Activated CD8-positive, alpha-beta memory T cell treated with anti-CD3 and anti-CD28 coated beads for 36 hours (primary cell): ENCODE data around the gene KIAA0040. TPM values are rescaled to one million over a fixed set of nuclear protein-coding genes. Genes with fewer than 3 reads are reported as not detected.

ENCODE experiments used
- CTCF ChIA-PET: fragments of 350-600 bp; sonication (Branson Sonifier 250); formaldehyde crosslinking; loops from one replicate; lab custom pipeline; 2021; ENCODE audit warnings: antibody characterized with exemption; lab: Charles Lee
- POLR2A ChIA-PET: fragments of 350-600 bp; sonication (Branson Sonifier 250); formaldehyde crosslinking; loops from one replicate; lab custom pipeline; 2021; ENCODE audit warnings: antibody characterized with exemption; lab: Charles Lee
- total RNA-seq, 2 experiments: library from RNA; stranded (reverse); gene quantifications; one replicate each; pipeline ENCODE4 v1.2.3, GENCODE V29; 2021

KIAA0040 gene
- 10 to 100 TPM; 29.2 to 31.8 TPM for total RNA-seq

DNA sequence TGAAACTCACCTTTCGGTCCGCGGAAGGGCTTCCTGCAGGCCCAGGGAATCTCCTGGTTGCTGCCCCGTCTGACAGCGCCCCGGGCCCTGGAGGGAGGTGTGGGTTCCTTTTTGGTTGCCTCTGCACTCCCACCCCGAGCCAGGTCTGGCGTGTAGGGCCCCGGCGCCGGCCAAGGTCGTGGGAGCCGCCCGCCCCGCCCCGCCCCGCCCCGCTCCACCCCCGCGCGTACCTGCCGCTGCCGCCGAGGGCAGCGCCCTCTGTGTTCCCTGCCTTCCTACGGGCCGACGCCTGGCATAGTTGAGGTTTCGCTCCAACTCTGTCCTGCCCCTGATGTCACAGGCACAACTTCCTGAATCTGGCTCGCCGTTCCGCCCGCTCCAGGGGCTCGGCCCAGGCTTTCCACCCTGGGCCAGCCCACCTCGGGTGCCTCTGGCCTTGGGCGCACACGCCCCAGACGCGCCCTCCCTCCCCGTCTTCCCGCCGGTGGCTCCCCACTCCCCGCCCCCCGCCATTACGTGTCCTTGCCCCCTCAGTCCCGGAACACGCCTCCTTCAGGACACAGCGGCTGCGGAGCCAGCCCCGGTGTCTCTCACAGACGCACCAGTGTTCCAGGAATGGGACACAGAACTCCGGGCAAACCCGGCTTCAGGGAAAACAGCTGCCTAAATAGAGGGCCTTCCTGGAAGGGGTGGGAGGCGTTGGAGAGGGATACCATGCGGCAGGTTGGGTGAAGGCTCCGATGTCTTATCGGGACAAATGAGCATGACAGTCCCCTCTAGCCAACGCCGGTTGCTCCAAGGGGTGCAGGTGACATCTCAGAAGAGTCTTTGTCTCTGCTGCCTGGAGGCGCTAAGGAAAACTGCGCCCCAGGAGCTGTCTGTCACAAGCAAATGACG lies at the start of gene KIAA0040:
TSS of gene KIAA0040 (minus strand) at position 147 of the 897 bp plus-strand sequence. CDS start 31,763 bp downstream, outside the sequence.
- ChIA-PET CTCF (interaction anchor here (0.8 to 2.8 kb wide), 3 partner anchors 11 to 41 kb away, joined by 3 to 13 read pairs (median 10); no protein-coding TSS in a partner anchor), POLR2A (interaction anchor here (1.0 kb wide), 1 partner anchor 32 kb away, joined by 3 read pairs; no protein-coding TSS in a partner anchor)

DNA sequence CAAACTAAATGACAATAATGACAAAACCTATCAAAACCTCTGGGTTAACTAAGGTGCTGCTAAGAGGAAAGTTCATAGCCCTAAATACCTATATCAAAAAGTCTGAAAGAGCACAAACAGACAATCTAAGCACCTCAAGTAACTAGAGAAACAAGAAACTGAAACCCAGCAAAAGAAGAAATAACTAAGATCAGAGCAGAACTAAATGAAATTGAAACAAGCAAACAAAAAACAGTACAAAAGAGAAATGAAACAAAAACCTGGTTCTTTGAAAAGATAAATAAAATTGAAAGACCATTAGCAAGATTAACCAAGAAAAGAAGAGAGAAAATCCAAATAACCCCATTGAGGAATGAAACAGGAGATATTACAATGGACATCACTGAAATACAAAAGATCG lies 44.8 kb upstream of the KIAA0040 start:
- ChIA-PET POLR2A (no interaction called here), CTCF (no interaction called here)

DNA sequence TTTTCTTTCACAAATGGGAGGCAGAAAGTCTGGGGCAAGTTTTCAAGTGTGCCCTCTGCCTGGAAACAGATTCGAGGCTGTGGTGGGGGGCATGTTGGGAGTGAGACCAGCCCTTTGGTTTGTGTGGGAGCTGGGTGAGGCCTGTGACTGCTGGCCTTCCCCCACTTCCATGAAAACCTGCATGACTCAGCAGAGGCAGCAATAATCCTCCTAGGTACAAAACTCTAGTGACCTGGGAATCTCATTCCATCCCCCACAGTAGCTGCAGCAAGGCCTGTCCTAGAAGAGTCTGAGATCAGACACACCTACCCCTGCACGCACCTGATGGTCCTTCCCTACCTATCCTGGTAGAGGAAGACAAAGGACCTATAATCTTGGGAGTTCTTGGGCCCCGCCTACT lies 42.1 kb upstream of the KIAA0040 start:
- ChIA-PET CTCF (no interaction called here), POLR2A (no interaction called here)

GRCh38 chr1:175232335-175232734 lies 39.8 kb upstream of the KIAA0040 start:
- CTCF ChIA-PET, result no interaction called here
- POLR2A ChIA-PET, result no interaction called here

DNA sequence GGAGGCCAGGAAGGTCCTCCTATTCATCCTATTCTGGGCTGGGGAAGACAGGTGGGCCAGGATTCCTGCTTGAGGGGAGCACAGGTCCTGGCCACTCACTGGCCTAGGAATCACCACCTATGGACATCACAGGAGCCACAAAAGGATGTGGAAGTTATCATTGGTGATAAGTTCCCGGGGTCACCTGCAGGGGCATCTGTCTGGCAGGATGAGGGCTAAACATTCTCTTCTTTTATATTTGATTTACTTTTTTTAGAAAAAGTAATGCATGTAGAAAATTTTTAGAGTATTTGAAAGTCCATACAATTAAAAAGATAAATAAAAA lies 33.2 kb upstream of the KIAA0040 start:
- POLR2A ChIA-PET, result no interaction called here
- CTCF ChIA-PET, result interaction anchor here (1.3 kb wide), 1 partner anchor 11 kb away, joined by 3 read pairs; no protein-coding TSS in a partner anchor

- ChIA-PET POLR2A (no interaction called here), CTCF (no interaction called here)
These were observed 29.8 kb upstream of the KIAA0040 start for GRCh38 chr1:175222296-175222938.

GRCh38 chr1:175221557-175222175 lies 29.1 kb upstream of the KIAA0040 start:
- POLR2A ChIA-PET, result no interaction called here
- CTCF ChIA-PET, result no interaction called here

DNA sequence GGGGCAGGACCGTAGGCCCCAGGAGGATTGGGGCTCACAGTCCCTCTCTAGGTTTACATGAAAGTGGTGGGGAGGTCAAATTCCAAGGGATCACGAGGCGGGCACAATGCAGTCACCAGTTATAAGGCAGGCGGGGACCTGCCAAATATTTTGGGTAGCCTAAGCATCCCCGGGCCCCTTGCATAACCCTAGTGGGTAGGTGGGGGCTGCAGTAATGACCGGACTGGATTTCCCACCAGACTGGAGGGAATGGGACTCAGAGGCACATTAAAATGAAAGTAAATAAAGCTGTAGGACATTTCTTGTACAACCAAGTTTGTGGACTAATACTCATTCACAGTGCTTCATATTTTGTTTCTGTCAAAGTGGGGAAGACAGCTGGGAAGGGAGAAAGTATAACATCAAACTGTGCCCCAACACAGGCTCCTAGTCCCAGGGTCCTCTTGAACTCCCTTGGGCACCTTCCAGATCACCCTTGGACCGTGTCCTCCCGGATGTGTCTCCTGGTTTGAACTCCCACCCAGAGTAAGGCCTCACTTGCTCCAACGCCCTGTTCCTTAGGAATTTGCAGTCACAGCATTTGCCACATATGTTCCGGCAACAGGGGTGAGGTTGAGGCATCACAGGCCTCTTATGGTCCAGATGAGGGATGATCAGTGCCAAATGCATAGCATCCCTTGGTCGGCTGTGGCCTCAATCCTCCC lies 28.4 kb upstream of the KIAA0040 start:
- ChIA-PET CTCF (no interaction called here), POLR2A (no interaction called here)

DNA sequence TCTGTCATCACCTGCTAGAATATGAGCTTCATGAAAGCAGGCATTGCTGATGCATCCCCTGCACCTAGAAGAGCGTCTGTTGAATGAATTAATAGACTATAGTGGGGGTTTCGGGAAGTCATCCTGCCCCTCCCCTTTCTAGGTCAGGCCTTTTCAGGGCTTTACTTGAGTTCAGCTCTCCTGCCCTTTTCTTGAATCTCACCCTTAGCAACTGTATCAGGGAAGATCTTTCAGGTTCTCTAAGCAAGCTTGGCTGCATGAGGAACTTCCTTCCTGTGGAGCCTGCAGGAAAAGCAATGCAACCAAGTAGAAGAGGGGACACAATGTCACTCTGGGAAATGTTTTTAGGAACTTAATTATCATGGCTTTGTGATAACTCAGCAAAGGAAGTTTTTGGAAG lies 27.2 kb upstream of the KIAA0040 start:
- ChIA-PET CTCF (no interaction called here), POLR2A (no interaction called here)

- CTCF ChIA-PET, result no interaction called here
- POLR2A ChIA-PET, result no interaction called here
These were observed 26.3 kb upstream of the KIAA0040 start for GRCh38 chr1:175218786-175219434.

- POLR2A ChIA-PET, result no interaction called here
- CTCF ChIA-PET, result no interaction called here
These were observed 25.4 kb upstream of the KIAA0040 start for GRCh38 chr1:175217721-175218531.

DNA sequence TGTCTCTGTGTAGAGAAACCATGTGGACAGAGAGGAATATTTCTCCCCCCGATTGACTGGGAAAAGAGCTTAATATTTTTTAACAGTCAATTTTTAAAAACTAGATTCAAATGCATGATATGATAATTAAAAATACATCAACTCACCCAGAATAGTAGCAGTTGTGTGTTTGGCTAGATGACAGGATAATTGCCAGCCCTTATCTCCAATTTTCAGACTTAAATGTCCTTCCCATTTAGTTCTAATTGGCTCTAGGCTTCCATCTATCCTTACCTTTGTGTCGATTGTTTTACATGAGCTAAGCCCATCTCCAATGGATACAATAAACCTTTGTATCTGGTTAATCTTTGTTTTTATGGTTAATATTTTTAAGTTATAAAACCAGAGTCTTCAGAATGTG lies 23.9 kb upstream of the KIAA0040 start:
- ChIA-PET POLR2A (no interaction called here), CTCF (interaction anchor here (0.7 to 0.9 kb wide), 2 partner anchors 62 to 65 kb away, joined by 3 to 4 read pairs; no protein-coding TSS in a partner anchor)

- POLR2A ChIA-PET, result no interaction called here
- CTCF ChIA-PET, result interaction anchor here (1.1 kb wide), 1 partner anchor 60 kb away, joined by 3 read pairs; no protein-coding TSS in a partner anchor
These were observed 19.1 kb upstream of the KIAA0040 start for GRCh38 chr1:175211656-175212055.

GRCh38 chr1:175210744-175211143 lies 18.2 kb upstream of the KIAA0040 start:
- ChIA-PET POLR2A (no interaction called here), CTCF (interaction anchor here (1.3 kb wide), 1 partner anchor 56 kb away, joined by 4 read pairs; no protein-coding TSS in a partner anchor)

GRCh38 chr1:175209493-175209921 lies 16.9 kb upstream of the KIAA0040 start:
- ChIA-PET POLR2A (interaction anchor here (1.4 kb wide), 1 partner anchor 18 kb away, joined by 6 read pairs; no protein-coding TSS in a partner anchor), CTCF (interaction anchor here (0.7 to 2.1 kb wide), 4 partner anchors 13 to 58 kb away, joined by 3 to 9 read pairs (median 4); no protein-coding TSS in a partner anchor)

DNA sequence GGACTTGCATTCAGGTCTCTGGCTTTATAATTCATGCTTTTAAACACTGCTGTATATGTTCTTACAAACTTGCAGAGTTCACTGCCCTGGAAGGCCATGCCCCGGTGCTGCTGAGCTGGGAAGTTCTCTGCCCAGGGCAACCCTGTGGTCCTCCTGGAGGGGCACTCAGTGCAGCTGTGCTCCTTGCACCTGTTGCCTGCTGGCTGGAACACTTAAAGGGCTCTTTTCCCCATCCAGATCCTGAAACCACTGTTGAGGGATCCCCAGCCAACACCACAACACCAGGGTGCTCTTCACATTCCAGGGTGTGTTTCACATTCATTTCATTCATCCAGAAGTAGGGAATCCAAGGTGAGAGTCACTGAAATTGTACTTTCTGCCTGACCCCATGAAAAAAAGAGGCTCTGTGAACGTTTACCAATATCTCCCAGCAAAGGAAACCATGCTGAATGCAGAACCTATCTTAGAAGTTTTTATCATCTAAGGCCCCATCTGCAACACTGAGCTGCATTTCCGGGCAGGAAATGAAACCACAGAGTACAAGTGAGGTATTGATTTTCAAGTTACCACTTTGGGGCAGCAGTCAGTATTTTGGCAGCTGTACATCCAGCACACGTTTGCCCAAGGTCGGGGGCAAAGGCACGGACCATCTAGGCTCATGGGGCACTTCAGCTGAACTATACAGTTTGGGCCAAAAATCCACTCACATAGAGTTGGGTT lies 16.4 kb upstream of the KIAA0040 start:
- CTCF ChIA-PET, result interaction anchor here (0.6 to 2.1 kb wide), 5 partner anchors 12 to 964 kb away, joined by 3 to 9 read pairs (median 3); no protein-coding TSS in a partner anchor
- POLR2A ChIA-PET, result interaction anchor here (1.4 kb wide), 1 partner anchor 17 kb away, joined by 6 read pairs; no protein-coding TSS in a partner anchor

DNA sequence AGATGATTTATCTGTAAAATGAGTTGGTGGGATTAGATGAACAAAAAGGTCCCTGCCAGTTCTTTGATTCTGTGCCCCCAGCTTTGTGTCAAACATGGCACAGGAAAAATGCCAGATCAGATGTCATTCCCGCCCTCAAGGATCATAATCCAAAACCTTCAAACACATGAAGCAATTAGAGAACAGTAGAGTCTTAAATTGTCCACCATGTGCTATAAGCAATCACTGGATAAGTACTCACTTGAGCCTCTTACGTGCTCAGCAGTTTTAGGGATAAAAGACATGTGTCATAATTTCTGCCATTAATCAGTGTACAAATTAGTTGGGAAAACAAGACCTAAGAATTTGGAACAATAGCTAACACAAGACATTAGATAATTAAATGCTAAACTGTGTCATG lies 15.4 kb upstream of the KIAA0040 start:
- CTCF ChIA-PET, result interaction anchor here (1.1 to 2.1 kb wide), 2 partner anchors 18 to 110 kb away, joined by 3 to 9 read pairs; no protein-coding TSS in a partner anchor
- POLR2A ChIA-PET, result no interaction called here
